Breast epithelium (tissue), 4 donors: ENCODE measurements around the gene CAMTA1. TPM values are rescaled to one million over a fixed set of nuclear protein-coding genes. Genes with fewer than 3 reads are reported as not detected.

Experiments
- DNase-seq, 2 donors: peaks; one replicate each; pipeline ENCODE4 v3.0.0-alpha.2; 2019; ENCODE audit warnings: low spot score in 2 of 2
- H3K27ac ChIP-seq, 2 donors: fragments of 200-600 bp; sonication (generic) in 1 of 2; one replicate each; pipeline ENCODE4 v1.5.1; 2016 to 2019; ENCODE audit warnings: mild to moderate bottlenecking in 1 of 2
- H3K27me3 ChIP-seq, 2 donors: fragments of 200-600 bp; sonication (generic) in 1 of 2; one replicate each; pipeline versions ENCODE4 v1.5.1 to v1.6.0; 2017 to 2019; ENCODE audit warnings: control low read depth in 1 of 2, mild to moderate bottlenecking in 1 of 2
- H3K36me3 ChIP-seq: fragments of 200-600 bp; one replicate; pipeline ENCODE4 v1.5.1; 2019
- H3K4me1 ChIP-seq, 2 donors: fragments of 200-600 bp; sonication (generic); one replicate each; pipeline ENCODE4 v1.5.1; 2016 to 2019; ENCODE audit warnings: control low read depth in 1 of 2
- H3K4me3 ChIP-seq, 3 donors: fragments of 200-600 bp; sonication (generic); 1 replicate in 2 of 3; 2 replicates in 1 of 3; pipeline ENCODE4 v1.5.1; 2016 to 2019; ENCODE audit warnings: mild to moderate bottlenecking in 3 of 3, moderate library complexity in 2 of 3
- H3K9me3 ChIP-seq, 2 donors: fragments of 200-600 bp; sonication (generic) in 1 of 2; one replicate each; pipeline ENCODE4 v1.5.1; 2016 to 2019; ENCODE audit warnings: control low read depth in 1 of 2
- CTCF ChIP-seq, 3 donors: fragments of 450-650 bp; IDR thresholded peaks; one replicate each; pipeline ENCODE4 v1.5.1; 2016 to 2017; ENCODE audit warnings: antibody characterized with exemption in 3 of 3, mild to moderate bottlenecking in 3 of 3, moderate library complexity in 3 of 3
- POLR2A ChIP-seq: fragments of 450-650 bp; IDR thresholded peaks from one replicate; pipeline ENCODE4 v1.6.1; 2016; ENCODE audit warnings: antibody characterized with exemption, mild to moderate bottlenecking, moderate library complexity
- POLR2AphosphoS5 ChIP-seq, 3 donors: sonication (generic); formaldehyde crosslinking; IDR thresholded peaks; one replicate each; pipeline ENCODE4 v1.6.1; 2017; ENCODE audit warnings: antibody characterized with exemption in 3 of 3
- intact Hi-C: fragments of 100-400 bp; cut with DNase I; formaldehyde crosslinking; loops from one replicate; pipeline ENCODE4 v1.15.1; 2023; ENCODE audit warnings: low total_unique reads
- total RNA-seq, 3 donors: library from RNA; depleted of rRNA; stranded (reverse); fragments of >200 nt; gene quantifications; one replicate each; pipeline ENCODE4 v1.1.0, GENCODE V29; 2016

CAMTA1 gene
- total RNA-seq, 3 donors from 2014 or later: 53.4 to 84.0 (median 61.9) TPM

GRCh38 chr1:7580923-7581753, 795.9 kb downstream of the CAMTA1 start:
- Histone ChIP-seq H3K27me3 (no peaks in the 10 kb centered on the region), H3K27ac (peak overlapping the region in 1 of 2 donors; percentile 85), H3K4me1 (peaks cover 0 to 4% of the 10 kb centered on the region in 2 donors), H3K36me3 (no peaks in the 10 kb centered on the region), H3K9me3 (no peaks in the 10 kb centered on the region), H3K4me3 (peak overlapping the region in 1 of 3 donors; percentile 28)
- peak in 1 of 2 donors; percentile 34 for DNase-seq
- TF ChIP-seq POLR2AphosphoS5 (IDR thresholded peaks at IDR 0.05): no peak
- no peak for TF ChIP-seq CTCF (IDR thresholded peaks at IDR 0.05)
- TF ChIP-seq POLR2A: no peak
- intact Hi-C loops: no loop called here

- Histone ChIP-seq H3K27me3 (no peaks in the 10 kb centered on the region), H3K4me1 (peaks cover 0 to 4% of the 10 kb centered on the region in 2 donors), H3K36me3 (no peaks in the 10 kb centered on the region), H3K27ac (peak overlapping the region in 1 of 2 donors; percentile 85), H3K9me3 (no peaks in the 10 kb centered on the region), H3K4me3 (peak overlapping the region in 1 of 3 donors; percentile 28)
- intact Hi-C loops: no loop called here
- TF ChIP-seq CTCF (IDR thresholded peaks at IDR 0.05): no peak
- DNase-seq: peak in 1 of 2 donors; percentile 34
Measured at GRCh38 chr1:7581754-7582459, 796.7 kb downstream of the CAMTA1 start.

GRCh38 chr1:7582460-7582972, 797.3 kb downstream of the CAMTA1 start:
- no peak overlapping the region for H3K4me3 ChIP-seq
- H3K9me3 ChIP-seq: no peaks in the 10 kb centered on the region
- peak overlapping the region in 1 of 2 donors; percentile 85 for H3K27ac ChIP-seq
- no peaks in the 10 kb centered on the region for H3K36me3 ChIP-seq
- H3K4me1 ChIP-seq: peaks cover 0 to 4% of the 10 kb centered on the region in 2 donors
- no peaks in the 10 kb centered on the region for H3K27me3 ChIP-seq
- TF ChIP-seq POLR2AphosphoS5 (IDR thresholded peaks at IDR 0.05) (no peak), CTCF (IDR thresholded peaks at IDR 0.05) (no peak), POLR2A (no peak)
- DNase-seq: peak in 1 of 2 donors; percentile 7
- intact Hi-C loops: no loop called here

GRCh38 chr1:7583291-7584096, 798.2 kb downstream of the CAMTA1 start:
- no peak overlapping the region for H3K27ac ChIP-seq
- H3K9me3 ChIP-seq: no peaks in the 10 kb centered on the region
- DNase-seq: peak in 1 of 2 donors; percentile 39
- no peak overlapping the region for H3K4me3 ChIP-seq
- H3K27me3 ChIP-seq: no peaks in the 10 kb centered on the region
- peaks cover 0 to 4% of the 10 kb centered on the region in 2 donors for H3K4me1 ChIP-seq
- no peaks in the 10 kb centered on the region for H3K36me3 ChIP-seq
- intact Hi-C loops: no loop called here
- TF ChIP-seq POLR2A (no peak), POLR2AphosphoS5 (IDR thresholded peaks at IDR 0.05) (no peak), CTCF (IDR thresholded peaks at IDR 0.05) (no peak)
